K562 (cell line): ENCODE data around the gene KCTD12. TPM values are rescaled to one million over a fixed set of nuclear protein-coding genes. Genes with fewer than 3 reads are reported as not detected.

Source experiments
- ATAC-seq: fragments of 200-7000 bp; cut with Tn5 transposase; 3 replicates; pipeline ENCODE4 v1.9.1; 2020; ENCODE audit warnings: moderate library complexity
- BruUV-seq: library from RNA; stranded (reverse); fragments of 400-500 nt; replicated peaks from 2 replicates; lab custom pipeline; 2021; lab: Mats Ljungman, UMichigan
- CTCF ChIA-PET: fragments of 300-600 bp; formaldehyde crosslinking; extraction: SDS; loops from one replicate; lab custom pipeline; 2021; ENCODE audit warnings: low intra/inter-chr PET ratio; lab: Yijun Ruan, JAX
- POLR2A ChIA-PET: fragments of 300-600, 350-650 bp; sonication (Branson Sonifier 250); formaldehyde crosslinking; extraction: SDS; loops from one replicate; lab custom pipeline; 2021; ENCODE audit warnings: antibody characterized with exemption, inconsistent platforms; lab: Yijun Ruan, JAX
- DNase-seq, 4 experiments: peaks; one replicate each; pipeline versions ENCODE4 v3.0.0 to v3.0.0-alpha.2; 2011 to 2018; ENCODE audit warnings: low spot score in 3 of 4, mixed read lengths in 3 of 4; ENCODE audit errors: extremely low read depth in 1 of 4
- FAIRE-seq: peaks from 2 replicates; lab custom pipeline; 2011; peaks lifted over from hg19 to GRCh38; lab: Jason Lieb, UNC
- H2AFZ ChIP-seq: 2 replicates; pipeline ENCODE4 v1.6.0; 2011; ENCODE audit warnings: low read depth, low read length, control low read depth, inconsistent platforms
- H3K27ac ChIP-seq: fragments of 200-600 bp; 3 replicates; pipeline ENCODE4 v1.8.0; 2011; ENCODE audit warnings: low read depth, mild to moderate bottlenecking, control low read depth, inconsistent platforms, low read length, moderate library complexity, mixed read lengths; ENCODE audit errors: extremely low read depth
- H3K27me3 ChIP-seq, 2 experiments: fragments of 300-600 bp in 1 of 2; 2 replicates in 1 of 2; 3 replicates in 1 of 2; pipeline versions ENCODE4 v1.6.0 to v1.8.0; 2011; ENCODE audit warnings: inconsistent platforms in 2 of 2, low read length in 2 of 2, mild to moderate bottlenecking in 1 of 2, mixed read lengths in 1 of 2, moderate library complexity in 1 of 2; ENCODE audit not compliant: control insufficient read depth in 2 of 2, insufficient read depth in 2 of 2
- H3K36me3 ChIP-seq: fragments of 300-600 bp; 3 replicates; pipeline ENCODE4 v1.8.0; 2011; ENCODE audit warnings: mild to moderate bottlenecking, low read length, inconsistent platforms; ENCODE audit not compliant: control insufficient read depth, insufficient read depth
- H3K4me1 ChIP-seq, 2 experiments: fragments of 200-600 bp in 1 of 2; replicated peaks in 1 of 2; 2 replicates in 1 of 2; 3 replicates in 1 of 2; pipeline versions ENCODE4 v1.5.1 to v1.8.0; 2011; ENCODE audit warnings: inconsistent platforms in 2 of 2, low read length in 2 of 2, mild to moderate bottlenecking in 1 of 2, mixed read lengths in 1 of 2, moderate library complexity in 1 of 2; ENCODE audit not compliant: control insufficient read depth in 2 of 2, insufficient read depth in 2 of 2
- H3K4me2 ChIP-seq: 2 replicates; pipeline ENCODE4 v1.6.1; 2011; ENCODE audit warnings: low read length, control low read depth, inconsistent platforms, mixed read lengths; ENCODE audit not compliant: insufficient read depth
- H3K4me3 ChIP-seq: fragments of 200-600 bp; sonication (generic), shearing (Covaris generic); 2 replicates; pipeline ENCODE4 v1.5.1; 2016; ENCODE audit warnings: control low read depth, inconsistent platforms
- H3K79me2 ChIP-seq: fragments of 200-600 bp; 3 replicates; pipeline ENCODE4 v1.8.0; 2011; ENCODE audit warnings: low read length, inconsistent platforms; ENCODE audit not compliant: control insufficient read depth, insufficient read depth
- H3K9ac ChIP-seq, 2 experiments: 2 replicates each; pipeline versions ENCODE4 v1.6.0 to v1.6.1; 2011; ENCODE audit warnings: low read depth in 2 of 2, low read length in 2 of 2, control low read depth in 1 of 2, inconsistent platforms in 1 of 2, mild to moderate bottlenecking in 1 of 2, mixed read lengths in 1 of 2; ENCODE audit not compliant: insufficient read depth in 1 of 2
- H3K9me1 ChIP-seq: one replicate; pipeline ENCODE4 v1.6.0; 2011; ENCODE audit warnings: inconsistent platforms, mild to moderate bottlenecking, low read length, moderate library complexity; ENCODE audit not compliant: control insufficient read depth, insufficient read depth
- H3K9me3 ChIP-seq: replicated peaks from 2 replicates; pipeline ENCODE4 v1.5.1; 2011; ENCODE audit warnings: low read depth, low read length, inconsistent platforms; ENCODE audit not compliant: control insufficient read depth, insufficient read depth
- H4K20me1 ChIP-seq: replicated peaks from 2 replicates; pipeline ENCODE4 v1.6.1; 2011; ENCODE audit warnings: low read length, inconsistent platforms, mixed read lengths; ENCODE audit not compliant: control insufficient read depth, insufficient read depth
- ARID1B ChIP-seq: fragments of 450-650 bp; IDR thresholded peaks from 2 replicates; pipeline ENCODE4 v1.6.1; 2016; ENCODE audit warnings: antibody characterized with exemption, mild to moderate bottlenecking, inconsistent platforms
- BRF1 ChIP-seq: IDR thresholded peaks from 3 replicates; pipeline ENCODE4 v1.6.1; 2011; ENCODE audit warnings: borderline replicate concordance, mild to moderate bottlenecking; ENCODE audit not compliant: insufficient read length; ENCODE audit errors: extremely low read depth
- CEBPG ChIP-seq, 3 experiments: fragments of 200-800 bp in 1 of 3; sonication (Bioruptor generic) in 1 of 3; sonication (generic) in 1 of 3; formaldehyde crosslinking in 1 of 3; IDR thresholded peaks in 2 of 3; conservative IDR thresholded peaks in 1 of 3; 2 replicates each; pipeline versions ENCODE4 v1.6.1 to v1.8.0; 2016 to 2022; ENCODE audit warnings: missing compliant biosample characterization in 2 of 3, missing genetic modification characterization in 2 of 3, mild to moderate bottlenecking in 1 of 3, missing genetic modification reagents in 1 of 3
- MAFG ChIP-seq: fragments of 450-650 bp; conservative IDR thresholded peaks from 2 replicates; pipeline ENCODE4 v1.6.1; 2016; ENCODE audit warnings: missing genetic modification characterization, missing compliant biosample characterization
- RUNX1 ChIP-seq: sonication (generic); IDR thresholded peaks from 2 replicates; pipeline ENCODE4 v1.6.1; 2016; ENCODE audit warnings: antibody characterized with exemption, low read depth
- SMARCE1 ChIP-seq: fragments of 450-650 bp; IDR thresholded peaks from 2 replicates; pipeline ENCODE4 v1.7.1; 2016; ENCODE audit warnings: mild to moderate bottlenecking
- TEAD2 ChIP-seq: fragments of 450-650 bp; IDR thresholded peaks from 2 replicates; pipeline ENCODE4 v1.6.1; 2016; ENCODE audit warnings: missing genetic modification characterization, control low read depth, missing compliant biosample characterization
- ZNF146 ChIP-seq: IDR thresholded peaks from one replicate; pipeline ENCODE4 v1.6.1; 2018; ENCODE audit warnings: missing compliant biosample characterization; ENCODE audit not compliant: unreplicated experiment
- WGBS: fragments of 100-300 bp; shearing (Covaris generic); methylation state at CpG from one replicate; pipeline ENCODE4 v1.1.6; 2016; ENCODE audit warnings: low coverage, mixed read lengths; ENCODE audit not compliant: insufficient coverage; ENCODE audit errors: missing lambda C conversion rate; 5-methylcytosine and 5-hydroxymethylcytosine counted together
- in situ Hi-C: fragments of 300-500 bp; cut with MboI; formaldehyde crosslinking; loops from 4 replicates; pipeline ENCODE4 v1.15.0; 2018; ENCODE audit warnings: inconsistent platforms, mixed read lengths
- intact Hi-C: fragments of 100-400 bp; cut with micrococcal nuclease; formaldehyde crosslinking; loops from 2 replicates; pipeline ENCODE4 v1.14.2; 2022
- polyA plus RNA-seq, 8 experiments: library from polyadenylated mRNA; depleted of rRNA in 4 of 8; stranded (reverse) in 5 of 8; unstranded in 3 of 8; fragments of >200 nt; fragmentation: Nextera tagmentation in 2 of 8; fragmentation: Illumina TruSeq in 1 of 8; extraction: Ambion mirVana in 2 of 8; extraction: Trizol in 1 of 8; gene quantifications; 2 replicates each; pipeline versions ENCODE4 v1.2.1 to v1.2.3, GENCODE V29; 2011 to 2014; ENCODE audit warnings: inconsistent platforms in 1 of 8, missing spikeins in 1 of 8
- total RNA-seq, 7 experiments: library from RNA; depleted of rRNA in 6 of 7; stranded (reverse); fragments of >200 nt in 6 of 7; fragmentation: Illumina TruSeq in 2 of 7; extraction: Trizol in 2 of 7; gene quantifications; 2 replicates each; pipeline versions ENCODE4 v1.2.1 to v1.2.3, GENCODE V29; 2011 to 2021; ENCODE audit warnings: low replicate concordance in 1 of 7
- TF ChIP-seq, protein P1 (sequence below): fragments of 250-450 bp; sonication (Bioruptor Pico); IDR thresholded peaks from 2 replicates; pipeline ENCODE4 v1.4.0; 2020; ENCODE audit warnings: mild to moderate bottlenecking, moderate library complexity
- TF ChIP-seq, protein P2 (sequence below): IDR thresholded peaks from 2 replicates; pipeline ENCODE4 v1.6.1; 2012; ENCODE audit warnings: low read depth, low read length, improper control_type of control experiment, borderline replicate concordance
- TF ChIP-seq, protein P3 (sequence below), 2 experiments: fragments of 150-350 bp in 1 of 2; IDR thresholded peaks; 2 replicates each; pipeline ENCODE4 v1.6.1; 2012 to 2016; ENCODE audit warnings: low read depth in 2 of 2, low read length in 2 of 2, mild to moderate bottlenecking in 1 of 2, moderate library complexity in 1 of 2
- TF ChIP-seq, protein P4 (sequence below): fragments of 250-450 bp; sonication (Bioruptor Pico); IDR thresholded peaks from 2 replicates; pipeline ENCODE4 v1.5.0; 2020; ENCODE audit warnings: mild to moderate bottlenecking, borderline replicate concordance

Gene KCTD12
- total and polyA plus RNA-seq, 9 of the 15 experiments (the other 6 are each of a cell fraction or from before 2014, with no cell fraction given): 0.14 to 0.93 (median 0.32) TPM

- TF ChIP-seq ZNF146 (CRISPR knock-in tag) (no peak), CEBPG (CRISPR knock-in tag; IDR thresholded peaks at IDR 0.05) (no peak), CEBPG (tag; conservative IDR thresholded peaks at IDR 0.05 in 1 of 2, IDR thresholded peaks at IDR 0.05 in 1 of 2) (no peak), MAFG (tag) (no peak)
- TF ChIP-seq, protein P1, sequence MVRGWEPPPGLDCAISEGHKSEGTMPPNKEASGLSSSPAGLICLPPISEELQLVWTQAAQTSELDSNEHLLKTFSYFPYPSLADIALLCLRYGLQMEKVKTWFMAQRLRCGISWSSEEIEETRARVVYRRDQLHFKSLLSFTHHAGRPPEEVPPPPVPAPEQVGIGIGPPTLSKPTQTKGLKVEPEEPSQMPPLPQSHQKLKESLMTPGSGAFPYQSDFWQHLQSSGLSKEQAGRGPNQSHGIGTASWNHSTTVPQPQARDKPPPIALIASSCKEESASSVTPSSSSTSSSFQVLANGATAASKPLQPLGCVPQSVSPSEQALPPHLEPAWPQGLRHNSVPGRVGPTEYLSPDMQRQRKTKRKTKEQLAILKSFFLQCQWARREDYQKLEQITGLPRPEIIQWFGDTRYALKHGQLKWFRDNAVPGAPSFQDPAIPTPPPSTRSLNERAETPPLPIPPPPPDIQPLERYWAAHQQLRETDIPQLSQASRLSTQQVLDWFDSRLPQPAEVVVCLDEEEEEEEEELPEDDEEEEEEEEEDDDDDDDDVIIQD (CRISPR knock-in tag): no peak
These were observed 23.2 kb downstream of the KCTD12 start (continued) for GRCh38 chr13:76863022-76863421.

DNA sequence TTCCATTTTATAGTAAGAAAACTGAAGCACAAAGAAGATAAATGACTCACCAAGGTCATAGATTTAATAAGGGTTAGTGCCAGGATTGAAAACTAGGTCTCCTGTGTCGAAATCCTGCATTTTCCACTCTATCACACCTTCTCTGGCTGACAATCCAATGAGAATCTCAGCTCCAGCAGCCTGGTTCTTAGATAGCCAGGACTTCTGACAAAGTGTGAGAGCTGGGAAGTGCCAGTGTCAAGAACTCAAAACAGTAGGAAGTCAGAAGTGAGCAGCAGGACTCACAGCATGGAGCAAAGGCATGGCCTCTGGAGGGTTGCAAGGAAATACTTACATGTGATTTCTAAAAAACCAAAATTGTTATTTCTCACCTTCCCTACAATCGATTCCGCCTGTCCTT, 24.3 kb downstream of the KCTD12 start:
- POLR2A ChIA-PET: no interaction called here
- Histone ChIP-seq H3K4me3 (no peak overlapping the region), H3K4me2 (no peak overlapping the region), H3K4me1 (no peaks in the 10 kb centered on the region), H3K27me3 (no peaks in the 10 kb centered on the region), H3K9me3 (no peaks in the 10 kb centered on the region), H3K79me2 (no peaks in the 10 kb centered on the region), H3K9ac (no peak overlapping the region), H3K9me1 (no peaks in the 10 kb centered on the region), H3K27ac (no peak overlapping the region), H3K36me3 (no peaks in the 10 kb centered on the region), H4K20me1 (no peaks in the 10 kb centered on the region), H2AFZ (no peak overlapping the region)
- in situ Hi-C loops: no loop called here
- intact Hi-C loops: no loop called here
- CTCF ChIA-PET: no interaction called here
- no peak for FAIRE-seq
- DNase-seq: no peak
- no peak for ATAC-seq
- 3% methylated on average over 3 of the region's 3 CpGs for WGBS
- TF ChIP-seq, protein P2, sequence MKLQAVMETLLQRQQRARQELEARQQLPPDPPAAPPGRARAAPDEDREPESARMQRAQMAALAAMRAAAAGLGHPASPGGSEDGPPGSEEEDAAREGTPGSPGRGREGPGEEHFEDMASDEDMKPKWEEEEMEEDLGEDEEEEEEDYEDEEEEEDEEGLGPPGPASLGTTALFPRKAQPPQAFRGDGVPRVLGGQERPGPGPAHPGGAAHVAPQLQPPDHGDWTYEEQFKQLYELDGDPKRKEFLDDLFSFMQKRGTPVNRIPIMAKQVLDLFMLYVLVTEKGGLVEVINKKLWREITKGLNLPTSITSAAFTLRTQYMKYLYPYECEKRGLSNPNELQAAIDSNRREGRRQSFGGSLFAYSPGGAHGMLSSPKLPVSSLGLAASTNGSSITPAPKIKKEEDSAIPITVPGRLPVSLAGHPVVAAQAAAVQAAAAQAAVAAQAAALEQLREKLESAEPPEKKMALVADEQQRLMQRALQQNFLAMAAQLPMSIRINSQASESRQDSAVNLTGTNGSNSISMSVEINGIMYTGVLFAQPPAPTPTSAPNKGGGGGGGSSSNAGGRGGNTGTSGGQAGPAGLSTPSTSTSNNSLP: no peak
- TF ChIP-seq ARID1B: no peak
- no peak for TF ChIP-seq BRF1
- TF ChIP-seq, protein P3, sequence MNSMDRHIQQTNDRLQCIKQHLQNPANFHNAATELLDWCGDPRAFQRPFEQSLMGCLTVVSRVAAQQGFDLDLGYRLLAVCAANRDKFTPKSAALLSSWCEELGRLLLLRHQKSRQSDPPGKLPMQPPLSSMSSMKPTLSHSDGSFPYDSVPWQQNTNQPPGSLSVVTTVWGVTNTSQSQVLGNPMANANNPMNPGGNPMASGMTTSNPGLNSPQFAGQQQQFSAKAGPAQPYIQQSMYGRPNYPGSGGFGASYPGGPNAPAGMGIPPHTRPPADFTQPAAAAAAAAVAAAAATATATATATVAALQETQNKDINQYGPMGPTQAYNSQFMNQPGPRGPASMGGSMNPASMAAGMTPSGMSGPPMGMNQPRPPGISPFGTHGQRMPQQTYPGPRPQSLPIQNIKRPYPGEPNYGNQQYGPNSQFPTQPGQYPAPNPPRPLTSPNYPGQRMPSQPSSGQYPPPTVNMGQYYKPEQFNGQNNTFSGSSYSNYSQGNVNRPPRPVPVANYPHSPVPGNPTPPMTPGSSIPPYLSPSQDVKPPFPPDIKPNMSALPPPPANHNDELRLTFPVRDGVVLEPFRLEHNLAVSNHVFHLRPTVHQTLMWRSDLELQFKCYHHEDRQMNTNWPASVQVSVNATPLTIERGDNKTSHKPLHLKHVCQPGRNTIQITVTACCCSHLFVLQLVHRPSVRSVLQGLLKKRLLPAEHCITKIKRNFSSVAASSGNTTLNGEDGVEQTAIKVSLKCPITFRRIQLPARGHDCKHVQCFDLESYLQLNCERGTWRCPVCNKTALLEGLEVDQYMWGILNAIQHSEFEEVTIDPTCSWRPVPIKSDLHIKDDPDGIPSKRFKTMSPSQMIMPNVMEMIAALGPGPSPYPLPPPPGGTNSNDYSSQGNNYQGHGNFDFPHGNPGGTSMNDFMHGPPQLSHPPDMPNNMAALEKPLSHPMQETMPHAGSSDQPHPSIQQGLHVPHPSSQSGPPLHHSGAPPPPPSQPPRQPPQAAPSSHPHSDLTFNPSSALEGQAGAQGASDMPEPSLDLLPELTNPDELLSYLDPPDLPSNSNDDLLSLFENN (IDR thresholded peaks at IDR 0.05; ENCODE audit: low read depth in 2 of 2, low read length in 2 of 2): no peak
- no peak for TF ChIP-seq TEAD2 (tag)
- TF ChIP-seq SMARCE1: no peak
- TF ChIP-seq, protein P4, sequence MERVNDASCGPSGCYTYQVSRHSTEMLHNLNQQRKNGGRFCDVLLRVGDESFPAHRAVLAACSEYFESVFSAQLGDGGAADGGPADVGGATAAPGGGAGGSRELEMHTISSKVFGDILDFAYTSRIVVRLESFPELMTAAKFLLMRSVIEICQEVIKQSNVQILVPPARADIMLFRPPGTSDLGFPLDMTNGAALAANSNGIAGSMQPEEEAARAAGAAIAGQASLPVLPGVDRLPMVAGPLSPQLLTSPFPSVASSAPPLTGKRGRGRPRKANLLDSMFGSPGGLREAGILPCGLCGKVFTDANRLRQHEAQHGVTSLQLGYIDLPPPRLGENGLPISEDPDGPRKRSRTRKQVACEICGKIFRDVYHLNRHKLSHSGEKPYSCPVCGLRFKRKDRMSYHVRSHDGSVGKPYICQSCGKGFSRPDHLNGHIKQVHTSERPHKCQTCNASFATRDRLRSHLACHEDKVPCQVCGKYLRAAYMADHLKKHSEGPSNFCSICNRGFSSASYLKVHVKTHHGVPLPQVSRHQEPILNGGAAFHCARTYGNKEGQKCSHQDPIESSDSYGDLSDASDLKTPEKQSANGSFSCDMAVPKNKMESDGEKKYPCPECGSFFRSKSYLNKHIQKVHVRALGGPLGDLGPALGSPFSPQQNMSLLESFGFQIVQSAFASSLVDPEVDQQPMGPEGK (CRISPR knock-in tag): no peak
- TF ChIP-seq RUNX1: no peak
- no TSS peak for BruUV-seq
